GM19397 (cell line): ENCODE data around the gene PHC3.

Source experiments
- ATAC-seq: cut with Tn5 transposase; IDR thresholded peaks from one replicate; pipeline ENCODE4 v1.9.1; 2021; ENCODE audit warnings: mild to moderate bottlenecking, moderate library complexity; ENCODE audit not compliant: unreplicated experiment

PHC3 gene

GRCh38 chr3:170046269-170047132 lies 135.0 kb downstream of the PHC3 start:
- ATAC-seq = no peak

GRCh38 chr3:170044795-170045244 lies 136.7 kb downstream of the PHC3 start:
- peak; percentile 75 for ATAC-seq

- no peak for ATAC-seq
Measured at GRCh38 chr3:170044271-170044670, 137.3 kb downstream of the PHC3 start.

GRCh38 chr3:170043506-170043905 lies 138.0 kb downstream of the PHC3 start:
- ATAC-seq = no peak

GRCh38 chr3:170040418-170040817 lies 141.1 kb downstream of the PHC3 start:
- no peak for ATAC-seq

- ATAC-seq = peak; percentile 15
Measured at GRCh38 chr3:170038434-170039110, 143.0 kb downstream of the PHC3 start.
